GM18498 (cell line): ENCODE data around the gene RBM28.

Experiments
- ATAC-seq: cut with Tn5 transposase; IDR thresholded peaks from one replicate; pipeline ENCODE4 v1.9.1; 2021; ENCODE audit warnings: mild to moderate bottlenecking, moderate library complexity; ENCODE audit not compliant: unreplicated experiment

RBM28 gene

GRCh38 chr7:128350708-128351295 is 7.1 kb upstream of the RBM28 start:
- no peak for ATAC-seq

- ATAC-seq, result no peak
Observed at GRCh38 chr7:128349466-128349825, 5.7 kb upstream of the RBM28 start.

GRCh38 chr7:128347647-128348097 is 4.0 kb upstream of the RBM28 start:
- ATAC-seq, result no peak

- ATAC-seq, result no peak
Observed at GRCh38 chr7:128344431-128344774, 695 bp upstream of the RBM28 start.

- ATAC-seq, result no peak
Observed at GRCh38 chr7:128341733-128342132, 2.0 kb downstream of the RBM28 start.

- ATAC-seq, result no peak
Observed at GRCh38 chr7:128335730-128336129, 8.0 kb downstream of the RBM28 start.

GRCh38 chr7:128324368-128324680 is 19.4 kb downstream of the RBM28 start:
- no peak for ATAC-seq

GRCh38 chr7:128323459-128324367 is 20.0 kb downstream of the RBM28 start:
- no peak for ATAC-seq

GRCh38 chr7:128323040-128323439 is 20.7 kb downstream of the RBM28 start:
- no peak for ATAC-seq

- ATAC-seq, result peak; percentile 52
Observed at GRCh38 chr7:128322040-128322643, 21.6 kb downstream of the RBM28 start.

GRCh38 chr7:128321044-128321422 is 22.7 kb downstream of the RBM28 start:
- no peak for ATAC-seq

GRCh38 chr7:128318691-128319090 is 25.0 kb downstream of the RBM28 start:
- no peak for ATAC-seq

- no peak for ATAC-seq
Observed at GRCh38 chr7:128311013-128311412, 32.7 kb downstream of the RBM28 start.

GRCh38 chr7:128310499-128310898 is 33.2 kb downstream of the RBM28 start:
- ATAC-seq, result no peak

- no peak for ATAC-seq
Observed at GRCh38 chr7:128309976-128310375, 33.7 kb downstream of the RBM28 start.

- ATAC-seq, result no peak
Observed at GRCh38 chr7:128309124-128309523, 34.6 kb downstream of the RBM28 start.

- ATAC-seq, result no peak
Observed at GRCh38 chr7:128307061-128307460, 36.6 kb downstream of the RBM28 start.

GRCh38 chr7:128304212-128304611 is 39.5 kb downstream of the RBM28 start:
- no peak for ATAC-seq

GRCh38 chr7:128303643-128304042 is 40.1 kb downstream of the RBM28 start:
- no peak for ATAC-seq

GRCh38 chr7:128303133-128303532 is 40.6 kb downstream of the RBM28 start:
- ATAC-seq, result no peak

GRCh38 chr7:128302139-128302538 is 41.6 kb downstream of the RBM28 start:
- no peak for ATAC-seq

GRCh38 chr7:128299109-128299607 is 44.5 kb downstream of the RBM28 start:
- no peak for ATAC-seq
